Measurements from ENCODE around the gene SORBS1.

The SORBS1 gene

DNA sequence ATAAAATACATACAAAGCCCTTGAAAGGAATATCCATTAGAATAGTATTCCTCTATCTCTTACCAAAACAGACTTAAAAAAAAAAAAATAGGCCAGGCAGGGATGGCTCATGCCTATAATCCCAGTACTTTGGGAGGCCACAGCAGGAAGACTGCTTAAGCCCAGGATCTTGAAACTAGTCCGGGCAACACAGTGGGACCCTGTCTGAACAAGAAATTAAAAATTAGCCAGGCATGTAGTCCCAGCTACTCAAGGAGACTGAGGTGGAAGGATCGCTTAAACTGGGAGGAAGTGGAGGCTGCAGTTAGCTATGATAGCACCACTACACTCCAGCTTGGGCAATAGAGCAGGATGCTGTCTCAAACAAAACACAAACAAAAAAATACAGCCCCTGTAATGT lies 280.0 kb downstream of the SORBS1 start:
- no peak for DNase-seq

DNA sequence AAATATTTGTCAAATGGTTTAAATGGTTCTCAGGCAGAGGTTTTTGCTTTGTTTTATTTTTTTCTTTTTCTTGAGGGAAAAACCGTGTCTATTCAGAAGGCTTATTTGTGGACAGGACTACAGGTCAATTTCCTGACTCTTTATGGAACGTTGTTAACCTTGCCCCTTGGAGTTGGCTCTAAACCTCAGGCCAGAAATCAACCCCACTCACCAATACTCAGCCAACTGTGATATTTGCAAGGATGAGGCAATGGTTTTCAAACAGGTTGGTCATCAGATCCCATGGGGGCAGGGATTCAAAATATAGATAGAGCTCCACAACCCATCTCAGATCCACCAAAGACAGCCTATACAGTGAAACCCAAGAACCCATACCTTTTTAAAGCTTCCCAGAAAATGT lies 280.5 kb downstream of the SORBS1 start:
- no peak for DNase-seq

DNA sequence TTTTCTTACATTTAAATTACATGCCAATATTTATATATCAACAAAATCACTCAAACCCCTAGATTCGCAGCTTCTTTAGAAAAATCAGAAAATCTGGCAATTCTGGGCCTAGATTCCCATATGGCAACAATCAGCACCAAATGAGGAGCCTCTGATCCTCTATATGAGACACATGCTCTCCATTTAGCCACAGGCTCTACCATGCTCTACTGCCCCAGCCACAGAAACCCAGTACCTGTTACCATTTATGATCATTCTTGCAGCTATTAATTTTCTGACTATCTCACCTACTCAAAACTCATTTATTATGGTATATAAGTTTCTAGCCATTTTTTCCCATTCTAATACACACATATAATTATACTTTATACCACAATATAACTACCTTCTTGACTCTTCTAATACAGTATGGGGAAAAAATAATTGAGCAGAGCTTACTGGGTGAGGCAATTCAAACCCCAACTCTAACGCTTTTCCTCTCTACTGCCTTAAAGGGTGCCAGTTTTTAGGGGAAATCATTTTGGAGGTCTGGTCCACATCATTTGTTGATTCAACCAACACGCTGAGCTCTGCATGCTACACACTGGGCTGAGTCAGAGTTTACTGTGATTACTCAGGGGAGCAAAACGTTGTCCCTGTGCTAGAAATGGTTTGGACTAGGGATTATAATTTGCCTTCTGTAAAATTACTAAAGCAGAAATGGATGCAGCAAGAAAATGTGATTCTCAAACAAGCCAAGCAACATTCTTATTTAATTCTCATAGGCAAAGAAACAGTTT lies 281.9 kb downstream of the SORBS1 start:
- no peak for DNase-seq

DNA sequence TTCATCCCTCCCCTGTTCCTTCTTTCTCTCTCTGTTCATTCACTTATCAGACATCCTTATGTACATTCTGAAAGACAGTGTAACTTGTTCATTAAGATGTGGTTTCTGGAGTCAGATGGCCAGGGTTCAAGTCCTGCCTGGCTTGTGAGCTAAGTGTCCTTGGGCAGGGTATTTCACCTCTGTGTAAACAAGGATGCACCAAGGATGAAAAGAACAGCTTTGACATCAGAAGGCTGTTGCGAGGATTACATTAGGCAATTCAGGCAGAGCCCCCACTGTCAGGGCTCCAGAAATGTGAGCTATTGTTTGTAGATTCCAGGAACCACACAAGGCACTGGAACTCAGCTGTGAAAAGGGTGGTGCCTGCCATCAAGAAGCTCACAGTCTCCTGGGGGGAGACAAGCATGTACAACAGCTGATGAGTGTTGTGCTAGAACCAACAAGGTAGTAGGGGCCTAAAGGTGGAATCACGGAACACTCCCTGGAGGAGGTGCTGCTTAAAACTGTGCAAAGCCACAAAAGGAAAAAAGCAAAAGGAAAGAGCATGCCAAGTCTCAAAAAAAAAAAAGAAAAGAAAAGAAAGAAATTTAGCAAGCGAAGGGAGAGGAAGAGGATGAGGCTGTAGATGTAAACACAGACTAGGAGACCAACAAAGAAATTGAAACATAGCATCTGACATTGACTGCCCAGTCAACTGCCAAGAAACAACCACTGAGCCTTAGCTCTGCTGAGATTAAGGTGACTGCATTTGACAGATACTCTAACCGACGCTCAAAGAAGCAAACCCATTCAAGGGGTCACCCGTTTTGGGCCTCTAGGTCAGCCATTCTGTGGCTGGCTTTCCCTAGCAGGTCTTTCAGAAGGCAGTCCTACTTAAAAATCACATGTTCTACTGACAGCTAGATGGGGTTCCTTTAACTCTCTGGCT lies 282.8 kb downstream of the SORBS1 start:
- no peak for DNase-seq

DNA sequence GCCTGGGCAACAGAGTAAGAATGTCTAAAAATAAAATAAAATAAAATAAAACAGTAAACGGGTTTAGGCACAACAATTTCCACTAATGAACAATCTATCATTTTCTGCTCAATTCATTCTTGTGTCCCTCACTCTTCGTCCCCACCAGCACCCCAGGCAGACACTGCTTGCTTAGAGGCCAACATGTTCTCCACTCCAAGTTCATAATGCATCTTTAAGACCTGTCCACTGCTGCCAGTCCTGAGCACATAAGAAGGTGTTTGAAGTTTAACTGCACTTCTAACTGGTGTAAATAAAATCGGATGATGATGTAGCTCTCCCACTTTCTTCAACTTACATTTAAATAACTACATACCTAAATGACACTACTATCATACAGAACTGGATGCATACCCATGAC lies 283.6 kb downstream of the SORBS1 start:
- DNase-seq: no peak

DNA sequence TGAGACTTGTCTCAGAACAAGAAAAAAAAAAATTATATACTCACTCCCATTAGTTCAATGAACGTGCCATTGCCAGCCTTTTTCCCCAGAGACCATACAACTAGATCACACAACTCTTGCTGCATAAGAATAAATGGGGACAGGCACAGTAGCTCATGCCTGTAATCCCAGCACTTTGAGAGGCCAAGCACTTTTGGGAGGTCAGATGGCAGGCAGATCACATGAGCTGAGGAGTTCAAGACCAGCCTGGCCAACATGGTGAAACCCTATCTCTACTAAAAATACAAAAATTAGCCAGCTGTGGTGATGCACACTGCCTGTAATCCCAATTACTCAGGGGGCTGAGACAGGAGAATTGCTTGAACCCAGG lies 284.0 kb downstream of the SORBS1 start:
- no peak for DNase-seq

DNA sequence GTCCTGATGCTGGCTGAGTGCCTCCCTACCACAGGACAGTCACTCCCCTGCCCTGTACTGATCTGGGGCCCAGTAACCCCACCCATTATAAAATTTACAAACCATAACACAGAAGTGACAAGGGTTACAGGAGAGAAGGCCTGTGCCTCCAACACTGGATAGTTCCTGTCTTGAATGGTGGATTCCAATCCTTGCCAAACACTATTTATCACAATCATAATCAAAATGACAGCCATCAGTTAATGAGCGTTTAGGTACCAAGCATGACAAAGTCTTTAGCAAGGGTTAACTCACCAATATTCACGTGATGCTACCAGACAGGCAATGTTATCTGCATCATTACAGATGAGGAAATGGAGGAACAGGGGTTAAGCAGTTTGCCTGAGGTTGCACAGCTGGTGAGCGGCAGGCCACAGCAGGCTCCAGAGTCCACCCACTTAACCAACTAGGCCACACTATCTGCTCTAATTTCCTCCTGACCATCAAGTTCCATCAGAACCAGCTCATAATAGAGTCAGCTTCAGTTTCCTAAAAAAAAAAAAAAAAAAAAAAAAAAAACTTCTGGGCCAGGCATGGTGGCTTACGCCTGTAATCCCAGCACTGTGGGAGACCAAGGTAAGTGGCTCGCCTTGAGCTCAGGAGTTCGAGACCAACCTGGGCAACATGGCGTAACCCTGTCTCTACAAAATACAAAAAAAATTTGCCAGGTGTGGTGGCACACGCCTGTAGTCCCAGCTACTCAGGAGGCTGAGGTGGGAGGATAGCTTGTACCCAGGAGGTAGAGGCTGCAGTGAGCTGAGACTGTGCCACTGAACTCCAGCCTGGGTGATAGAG lies 284.6 kb downstream of the SORBS1 start:
- no peak for DNase-seq

DNA sequence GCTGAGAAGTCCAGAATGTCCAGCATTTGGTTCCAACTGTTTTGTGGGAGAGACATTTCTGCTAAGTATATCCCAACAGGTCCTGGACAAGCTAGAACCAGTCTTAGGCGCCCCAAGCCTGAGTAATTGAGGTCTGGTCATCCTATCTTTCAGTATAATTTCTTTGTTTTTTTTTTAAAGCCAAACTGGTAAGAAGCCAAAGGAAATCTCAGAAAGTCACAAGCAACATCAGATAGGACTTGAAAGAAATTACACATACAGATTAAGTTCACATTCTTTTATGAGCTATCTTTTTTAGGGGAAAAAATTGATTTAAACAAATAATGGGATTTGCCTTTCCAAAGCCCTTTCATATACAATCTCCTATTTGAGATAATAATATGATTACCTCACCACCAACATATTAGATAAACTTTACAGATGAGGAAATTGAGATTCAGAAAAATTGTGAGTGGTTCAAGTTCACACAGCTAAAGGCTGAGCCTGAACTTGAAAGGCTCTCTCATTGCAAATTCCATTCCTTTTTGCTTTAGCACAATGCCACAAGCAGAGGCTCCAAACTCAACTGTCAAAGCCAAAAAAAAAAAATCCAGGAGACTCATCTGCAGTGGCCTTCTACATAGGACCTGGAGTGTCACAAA lies 285.3 kb downstream of the SORBS1 start:
- no peak for DNase-seq

DNA sequence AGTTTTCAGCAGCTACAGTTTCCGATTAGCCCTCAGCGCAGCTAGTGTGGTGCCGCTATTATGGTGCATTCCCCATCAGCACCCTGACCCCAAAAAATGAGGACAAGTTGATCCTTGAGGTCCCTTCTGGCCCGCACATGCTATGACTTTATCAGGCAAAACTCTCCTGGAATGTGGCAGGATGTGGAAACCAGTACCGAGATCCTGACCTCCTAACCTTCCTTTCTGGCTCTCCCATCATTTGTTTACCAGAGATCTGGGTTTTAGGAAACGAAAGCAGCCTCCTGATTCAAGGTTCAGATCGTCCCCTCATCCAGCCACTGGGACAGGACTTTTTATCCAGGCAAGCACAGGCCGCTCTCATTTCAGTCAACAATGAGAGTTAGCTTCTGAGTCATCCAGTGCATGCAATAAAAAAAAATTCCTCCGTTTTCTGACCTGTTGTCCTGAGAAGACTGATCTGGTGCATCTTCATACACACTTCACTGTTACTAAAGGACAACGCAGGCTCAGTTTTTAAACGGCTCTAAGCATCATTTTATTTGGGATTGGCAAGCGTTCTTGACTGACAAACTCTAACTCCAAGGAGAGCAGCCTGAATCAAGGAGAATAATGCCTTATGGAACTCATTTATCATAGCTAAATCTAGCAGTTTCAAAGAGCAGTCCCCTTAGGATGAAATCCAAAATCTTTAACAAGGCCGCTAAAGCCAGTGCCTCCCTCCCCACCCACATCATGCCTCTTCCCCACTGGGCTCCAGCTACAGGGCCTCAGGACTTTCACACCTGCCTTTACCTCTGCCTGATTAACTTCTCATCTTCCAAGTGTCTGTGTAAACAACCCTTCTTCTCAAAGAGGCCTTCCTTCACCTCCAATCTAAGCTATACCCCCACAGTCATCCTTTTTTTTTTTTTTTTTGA lies 287.5 kb downstream of the SORBS1 start:
- no peak for DNase-seq

DNA sequence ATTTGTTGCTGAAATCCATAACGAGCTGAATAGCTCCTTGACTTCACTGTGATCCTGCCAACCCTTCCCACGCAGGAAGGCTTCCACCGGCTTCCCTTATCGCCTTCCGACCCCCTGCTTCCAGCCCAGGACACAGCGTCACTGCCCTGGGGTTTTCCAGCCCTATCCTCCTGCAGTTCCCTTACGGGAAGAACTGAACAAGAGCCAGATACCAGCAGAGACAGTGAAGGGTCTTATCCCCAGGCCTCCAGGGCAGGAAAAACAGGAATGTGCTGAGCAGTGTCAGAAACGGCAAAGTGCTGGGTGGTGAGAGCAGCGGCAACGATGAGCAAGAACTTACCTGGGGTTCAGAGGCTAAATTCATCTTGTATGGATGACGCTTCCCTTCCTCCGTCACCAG lies 292.7 kb downstream of the SORBS1 start:
- no peak for DNase-seq

DNA sequence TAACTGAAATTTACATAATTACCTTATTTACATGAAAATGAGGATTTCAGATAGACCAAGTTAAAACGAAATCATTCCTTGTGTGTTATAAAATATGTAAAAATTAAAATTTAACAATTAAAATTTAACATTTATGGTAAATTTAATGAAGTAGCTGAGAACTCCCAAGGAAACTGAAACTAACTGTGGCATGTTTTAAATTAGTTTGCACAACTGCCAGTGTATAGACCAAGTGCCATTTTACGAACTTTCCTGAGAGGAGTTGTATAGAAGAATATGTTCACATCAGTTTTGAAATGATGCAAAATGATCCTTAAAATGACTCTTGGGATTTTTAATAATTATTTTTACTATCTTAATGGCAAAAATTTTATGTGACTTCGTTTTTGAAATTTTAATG lies 293.9 kb downstream of the SORBS1 start:
- DNase-seq: no peak

DNA sequence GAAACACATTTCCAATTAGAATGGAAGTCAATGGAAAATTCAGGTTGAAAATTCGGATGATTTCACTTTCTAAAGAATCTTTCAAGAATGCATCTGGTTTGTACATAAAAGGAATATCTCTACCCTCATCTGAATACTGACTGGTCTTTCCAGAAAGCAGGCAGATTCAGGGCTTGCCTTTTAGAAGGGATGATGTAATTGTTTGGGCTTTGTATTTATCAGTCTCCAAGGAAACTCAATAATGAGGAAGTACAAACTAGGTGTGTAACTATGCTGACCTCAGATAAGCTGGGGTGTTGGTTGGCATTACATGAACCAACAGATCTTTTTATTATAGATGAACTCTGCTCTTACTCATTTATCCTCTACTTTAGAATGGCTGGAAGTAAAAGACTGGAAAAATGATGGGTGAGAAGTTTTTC lies 294.5 kb downstream of the SORBS1 start:
- DNase-seq: peak; percentile 23 to 35

DNA sequence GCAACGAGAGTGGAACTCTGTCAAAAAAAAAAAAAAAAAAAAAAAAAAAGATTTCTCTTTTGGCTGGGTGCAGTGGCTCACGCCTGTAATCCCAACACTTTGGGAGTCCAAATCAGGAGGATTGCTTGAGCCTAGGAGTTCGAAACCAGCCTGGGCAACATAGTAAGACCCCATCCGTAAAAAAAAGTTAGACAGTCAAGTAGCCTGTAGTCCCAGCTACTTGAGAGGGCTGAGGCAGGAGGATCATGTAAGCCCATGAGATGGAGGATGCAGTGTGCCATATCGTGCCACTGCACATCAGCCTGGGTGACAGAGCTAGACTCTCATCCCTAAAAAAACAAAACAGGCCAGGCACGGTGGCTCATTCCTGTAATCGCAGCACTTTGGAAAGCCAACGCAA lies 295.6 kb downstream of the SORBS1 start:
- DNase-seq: no peak

DNA sequence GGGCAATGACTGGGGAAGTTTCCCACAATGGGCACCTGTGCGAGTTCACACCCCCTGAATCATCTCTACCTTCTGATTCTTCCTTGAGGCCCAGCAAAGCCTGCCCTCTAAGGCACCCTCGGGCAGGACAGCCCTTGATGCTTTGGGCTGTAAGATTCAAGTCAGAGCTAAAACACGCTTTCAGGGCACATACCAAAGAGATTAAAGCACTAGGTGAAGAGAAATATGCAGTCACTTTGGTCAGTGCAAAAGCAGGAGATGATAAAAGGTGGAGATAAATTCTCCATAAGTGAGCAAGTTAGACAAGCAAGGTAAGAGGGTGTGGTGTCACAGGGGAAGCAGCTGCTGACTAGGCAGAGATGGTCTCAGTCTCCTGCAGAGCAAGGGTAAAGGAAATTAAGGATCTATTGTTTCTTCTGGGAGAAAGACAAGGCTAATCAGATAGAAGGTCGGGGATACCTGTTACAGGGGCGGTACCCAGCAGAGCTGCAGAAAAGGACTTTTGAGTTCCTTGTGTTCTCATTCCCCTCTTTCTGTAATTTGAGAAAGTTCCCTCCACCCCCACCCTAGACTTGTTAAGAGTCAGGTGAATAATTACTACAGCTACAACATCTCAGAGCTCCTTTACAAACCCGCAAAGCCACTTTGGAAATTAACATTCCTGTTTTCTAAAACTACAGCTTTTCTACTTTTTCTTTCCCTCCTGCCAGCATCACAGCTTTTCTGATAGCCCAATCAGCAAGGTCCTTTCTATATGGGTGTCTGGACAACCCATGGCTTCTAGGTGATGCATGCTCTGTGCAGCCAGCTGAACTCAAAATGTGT lies 296.7 kb downstream of the SORBS1 start:
- no peak for DNase-seq

DNA sequence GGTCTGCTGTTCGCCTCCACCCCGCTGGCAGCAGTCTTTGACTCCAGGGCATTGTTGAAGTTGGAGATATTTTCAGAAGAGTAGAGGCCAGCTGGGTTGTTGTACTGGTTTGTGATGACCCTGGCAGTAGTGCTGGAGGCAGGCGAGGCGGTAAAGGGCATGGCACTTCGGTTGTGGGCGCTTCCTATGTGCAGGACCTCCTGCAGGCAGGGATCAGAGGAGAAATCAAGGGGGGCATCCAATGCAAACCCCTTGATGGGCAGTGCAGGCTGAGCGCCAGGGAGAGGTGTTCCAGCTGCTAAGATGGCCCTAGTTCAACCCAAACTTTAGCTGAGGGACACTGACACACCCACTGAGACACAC lies 297.3 kb downstream of the SORBS1 start:
- no peak for DNase-seq

DNA sequence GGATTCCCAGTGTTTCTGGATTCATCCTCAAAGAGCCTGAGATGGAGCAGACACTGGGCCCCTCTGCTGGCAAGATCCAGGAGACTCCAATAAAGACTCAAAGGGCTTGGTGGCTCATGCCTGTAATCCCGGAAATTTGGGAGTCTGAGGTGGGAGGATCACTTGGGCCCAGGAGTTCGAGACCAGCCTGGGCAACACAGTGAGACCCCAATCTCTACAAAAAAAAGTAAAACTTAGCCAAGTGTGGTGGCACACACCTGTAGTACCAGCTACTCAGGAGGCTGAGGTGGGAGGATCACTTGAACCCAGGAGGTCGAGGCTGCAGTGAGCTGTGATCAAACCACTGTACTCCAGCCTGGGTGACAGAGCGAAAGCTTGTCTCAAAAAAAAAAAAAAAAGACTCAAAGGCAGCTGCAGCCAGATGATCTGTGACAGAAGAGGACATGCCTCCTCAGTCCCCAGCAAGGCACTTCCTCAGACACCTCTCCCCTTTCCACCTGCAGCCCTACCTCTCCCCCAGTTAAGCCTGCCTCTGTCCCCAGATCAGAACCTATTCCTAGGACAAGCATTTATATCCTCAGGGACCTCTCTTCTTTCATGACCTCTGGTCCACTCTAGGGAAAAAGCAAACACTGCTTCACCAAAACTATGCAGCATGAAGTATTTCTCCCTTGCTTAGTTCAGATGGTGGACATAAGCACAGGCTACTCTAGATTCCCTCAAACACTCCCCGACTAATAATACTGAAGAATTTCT lies 298.2 kb downstream of the SORBS1 start:
- DNase-seq: peak in 1 of 2 donors; percentile 14

DNA sequence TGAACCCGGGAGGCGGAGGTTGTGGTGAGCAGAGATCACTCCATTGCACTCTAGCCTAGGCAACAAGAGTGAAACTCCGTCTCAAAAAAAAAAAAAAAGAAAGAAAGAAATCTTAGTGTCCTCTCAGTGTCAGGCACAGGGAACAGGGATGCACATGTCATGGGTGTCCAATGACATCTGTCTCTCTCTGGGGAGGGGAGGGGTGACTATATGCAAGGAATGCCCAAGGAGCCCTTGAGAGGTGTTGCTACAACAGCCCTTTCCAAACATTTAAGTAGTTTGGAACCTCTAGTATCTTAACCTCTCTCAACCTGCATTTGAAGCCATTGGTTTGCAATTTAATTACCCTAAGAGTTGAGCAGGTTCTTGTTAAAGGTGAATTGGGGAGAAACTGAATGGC lies 299.2 kb downstream of the SORBS1 start:
- DNase-seq: no peak

Measured in CD4-positive, alpha-beta T cell treated with Interleukin-1 beta for 1 hour (primary cell).